Hematopoietic multipotent progenitor cell treated with erythropoietin and hydrocortisone succinate and interleukin-3 and kit ligand, for 17 days (in vitro differentiated cells): ENCODE measurements around the gene OR51V1.
"Not testable (repeated sequence)": the region's sequence is repeated elsewhere in the genome, so short reads cannot be mapped to it uniquely, and the experiment has no call there.

Source experiments
- DNase-seq: peaks from one replicate; pipeline ENCODE4 v3.0.0-alpha.2; 2015; ENCODE audit warnings: low spot score

OR51V1 gene, protein sequence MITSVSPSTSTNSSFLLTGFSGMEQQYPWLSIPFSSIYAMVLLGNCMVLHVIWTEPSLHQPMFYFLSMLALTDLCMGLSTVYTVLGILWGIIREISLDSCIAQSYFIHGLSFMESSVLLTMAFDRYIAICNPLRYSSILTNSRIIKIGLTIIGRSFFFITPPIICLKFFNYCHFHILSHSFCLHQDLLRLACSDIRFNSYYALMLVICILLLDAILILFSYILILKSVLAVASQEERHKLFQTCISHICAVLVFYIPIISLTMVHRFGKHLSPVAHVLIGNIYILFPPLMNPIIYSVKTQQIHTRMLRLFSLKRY

DNA sequence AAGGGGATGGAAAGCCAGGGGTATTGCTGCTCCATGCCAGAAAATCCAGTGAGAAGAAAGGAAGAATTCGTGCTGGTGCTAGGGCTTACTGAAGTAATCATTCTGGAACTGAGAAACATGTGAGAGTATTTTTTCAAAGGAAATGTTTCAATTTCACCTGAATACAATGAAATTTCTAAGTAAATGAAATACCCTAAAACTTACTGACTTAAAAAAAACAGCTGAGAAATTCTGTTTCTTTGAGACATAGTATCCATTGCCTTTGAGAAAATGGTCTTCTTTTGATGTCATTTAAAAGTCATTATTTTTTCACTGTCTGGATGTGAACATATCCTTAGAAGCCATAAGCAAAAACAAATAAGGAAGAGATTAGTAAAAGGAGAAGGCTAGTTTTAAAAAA is at the start of gene OR51V1:
Gene OR51V1 (minus strand): TSS at position 101 of the 400 bp plus-strand sequence. CDS start 0 bp downstream, at position 101.
- DNase-seq, result no peak

DNA sequence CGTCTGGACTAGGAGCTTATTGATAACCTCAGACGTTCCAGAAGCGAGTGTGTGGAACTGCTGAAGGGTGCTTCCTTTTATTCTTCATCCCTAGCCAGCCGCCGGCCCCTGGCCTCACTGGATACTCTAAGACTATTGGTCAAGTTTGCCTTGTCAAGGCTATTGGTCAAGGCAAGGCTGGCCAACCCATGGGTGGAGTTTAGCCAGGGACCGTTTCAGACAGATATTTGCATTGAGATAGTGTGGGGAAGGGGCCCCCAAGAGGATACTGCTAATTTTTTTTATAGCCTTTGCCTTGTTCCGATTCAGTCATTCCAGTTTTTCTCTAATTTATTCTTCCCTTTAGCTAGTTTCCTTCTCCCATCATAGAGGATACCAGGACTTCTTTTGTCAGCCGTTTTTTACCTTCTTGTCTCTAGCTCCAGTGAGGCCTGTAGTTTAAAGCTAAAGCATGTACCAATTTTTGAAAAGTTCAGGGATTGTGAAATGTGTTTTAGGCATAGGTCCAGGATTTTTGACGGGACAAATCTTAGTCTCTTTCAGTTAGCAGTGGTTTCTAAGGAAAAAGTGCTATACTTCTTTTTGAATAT is 49.4 kb upstream of the OR51V1 start, which contains the start of gene HBG1:
Gene HBG1 (minus strand): TSS at position 51 of the 590 bp plus-strand sequence. CDS start 53 bp downstream, outside the sequence.
- not testable (repeated sequence) for DNase-seq

DNA sequence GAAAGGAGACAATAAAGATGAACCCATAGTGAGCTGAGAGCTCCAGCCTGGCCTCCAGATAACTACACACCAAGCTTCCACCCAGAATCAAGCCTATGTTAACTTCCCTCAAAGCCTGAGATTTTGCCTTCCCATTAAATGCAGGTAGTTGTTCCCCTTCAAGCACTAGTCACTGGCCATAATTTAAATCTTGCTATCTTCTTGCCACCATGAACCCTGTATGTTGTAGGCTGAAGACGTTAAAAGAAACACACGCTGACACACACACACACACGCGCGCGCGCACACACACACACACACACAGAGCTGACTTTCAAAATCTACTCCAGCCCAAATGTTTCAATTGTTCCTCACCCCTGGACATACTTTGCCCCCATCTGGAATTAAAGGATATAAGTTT is 48.0 kb upstream of the OR51V1 start:
- DNase-seq, result peak; percentile 64

DNA sequence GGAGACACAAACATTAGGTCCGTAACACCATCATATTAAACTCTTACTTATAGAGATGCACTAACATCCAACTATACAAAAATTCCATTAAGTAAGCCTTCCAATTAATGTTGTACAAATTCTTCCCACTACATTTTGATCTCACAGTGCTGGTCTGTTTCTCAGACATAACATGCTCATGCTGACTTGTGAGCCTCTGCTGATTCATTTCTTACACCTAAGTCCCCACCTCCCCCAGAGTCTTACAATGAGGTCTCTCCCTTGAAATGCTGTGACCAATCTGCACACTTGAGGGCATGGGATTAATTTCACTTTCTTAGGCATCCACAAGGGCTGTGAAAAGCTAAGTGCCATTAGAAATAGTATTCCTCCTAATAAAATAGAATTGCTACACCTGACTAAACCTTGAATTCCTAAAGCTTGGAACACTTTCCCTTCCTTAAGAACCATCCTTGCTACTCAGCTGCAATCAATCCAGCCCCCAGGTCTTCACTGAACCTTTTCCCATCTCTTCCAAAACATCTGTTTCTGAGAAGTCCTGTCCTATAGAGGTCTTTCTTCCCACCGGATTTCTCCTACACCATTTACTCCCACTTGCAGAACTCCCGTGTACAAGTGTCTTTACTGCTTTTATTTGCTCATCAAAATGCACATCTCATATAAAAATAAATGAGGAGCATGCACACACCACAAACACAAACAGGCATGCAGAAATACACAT is 47.1 kb upstream of the OR51V1 start:
- DNase-seq, result peak; percentile 84

DNA sequence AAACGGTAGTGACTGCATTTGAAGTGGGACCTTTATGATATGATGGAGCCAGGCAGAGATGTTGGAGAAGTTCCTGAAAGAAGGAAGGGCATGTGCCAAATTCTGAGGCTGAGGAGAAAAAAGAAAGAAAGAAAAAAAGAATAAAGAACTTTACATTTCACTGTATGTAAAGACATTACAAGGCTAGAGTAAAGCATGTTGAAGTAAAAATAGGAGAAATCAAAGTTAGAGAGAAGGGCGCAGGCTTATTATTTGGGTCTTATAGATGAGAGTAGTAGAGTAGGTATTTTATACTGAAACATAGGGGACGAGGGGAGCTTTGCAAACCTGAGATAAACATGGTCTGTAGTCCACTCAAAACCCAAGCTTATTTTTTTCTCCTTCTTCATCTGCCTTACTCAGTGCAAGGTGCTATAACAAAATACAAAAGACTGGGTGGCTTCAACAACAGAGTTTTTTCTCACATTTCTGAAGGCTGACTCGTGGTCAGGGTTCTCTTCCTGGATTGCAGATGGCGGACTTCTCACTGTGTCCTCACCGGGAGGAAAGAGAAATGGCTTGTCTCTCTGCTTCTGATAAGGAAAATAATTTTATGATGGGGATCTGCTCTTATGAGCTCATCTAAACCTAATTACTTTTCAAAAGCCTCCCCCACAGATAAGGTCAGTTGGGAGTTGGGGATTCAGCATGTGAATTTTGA is 46.4 kb upstream of the OR51V1 start:
- DNase-seq, result no peak

DNA sequence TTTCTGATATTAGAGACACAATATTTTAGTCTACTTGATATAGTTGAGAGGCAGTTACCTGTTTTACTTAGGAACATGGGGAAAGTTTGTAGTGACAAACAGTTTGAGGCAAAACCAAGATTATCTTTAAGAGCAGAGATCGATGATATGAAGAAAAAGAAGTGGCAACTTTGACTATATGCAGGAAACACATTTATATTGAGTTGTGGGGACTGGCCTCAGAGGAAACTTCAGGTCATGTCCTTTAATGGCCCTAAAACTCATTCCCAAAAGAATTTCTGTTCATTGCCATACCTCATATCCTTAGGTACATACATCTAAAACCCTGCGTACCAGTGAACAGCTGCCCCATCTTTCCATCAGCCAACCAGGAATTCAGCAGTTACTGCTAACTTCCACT is 44.7 kb upstream of the OR51V1 start:
- no peak for DNase-seq

DNA sequence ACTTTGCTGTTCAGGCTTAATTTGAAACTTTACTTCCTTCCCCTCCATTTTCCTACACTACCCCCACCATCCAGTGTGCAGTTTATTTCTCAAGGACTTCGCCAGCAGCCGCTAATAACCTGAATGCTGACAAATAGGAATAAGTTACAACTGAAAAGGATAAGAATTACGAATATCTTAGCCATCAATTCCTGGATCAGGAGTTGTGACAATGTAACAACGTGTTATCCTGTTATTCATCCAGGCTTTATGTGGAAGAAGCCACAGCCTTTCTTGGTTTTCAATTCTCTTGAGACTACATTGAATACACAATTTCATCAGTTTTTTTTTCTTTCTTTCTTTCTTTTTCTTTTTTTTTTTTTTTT is 43.3 kb upstream of the OR51V1 start:
- peak; percentile 78 for DNase-seq

DNA sequence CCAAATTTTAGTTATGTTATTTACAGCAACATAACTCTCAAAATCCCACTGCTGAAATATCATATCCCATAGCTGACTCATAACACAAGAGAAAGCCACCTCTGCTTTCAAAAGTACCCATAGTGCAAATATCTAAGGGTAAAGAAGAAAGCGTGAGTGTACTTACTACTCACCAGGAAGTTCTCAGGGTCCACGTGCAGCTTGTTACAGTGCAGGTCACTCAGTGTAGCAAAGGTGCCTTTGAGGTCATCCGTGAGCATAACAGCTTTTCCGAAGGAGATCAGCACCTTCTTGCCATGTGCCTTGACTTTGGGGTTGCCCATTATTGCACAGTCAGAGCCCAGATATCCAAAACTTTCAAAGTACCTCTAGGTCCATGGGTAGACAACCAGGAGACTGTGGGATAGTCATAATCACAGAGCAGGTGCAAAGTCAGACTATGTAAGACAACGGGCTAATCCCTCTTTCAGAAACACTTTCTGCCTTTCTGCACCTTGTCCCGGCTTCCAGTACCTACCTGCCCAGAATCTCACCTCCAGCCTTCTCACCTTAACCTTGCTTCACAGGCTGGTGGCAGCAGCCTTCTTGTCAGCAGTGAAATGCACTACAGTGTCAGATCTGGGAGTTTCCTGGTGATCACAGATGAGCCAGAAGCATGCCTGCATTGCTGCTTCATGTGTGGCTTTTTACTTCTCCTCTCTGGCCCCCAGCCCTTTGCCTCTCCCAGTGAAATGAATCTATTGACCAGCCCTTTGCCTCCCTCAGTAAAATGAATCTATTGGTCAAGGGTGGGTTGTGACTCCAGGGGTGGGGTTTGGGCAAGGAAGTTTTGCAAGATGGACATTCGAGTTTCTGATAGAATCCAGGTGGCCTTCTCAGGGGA is 42.7 kb upstream of the OR51V1 start:
- peak; percentile 86 for DNase-seq

DNA sequence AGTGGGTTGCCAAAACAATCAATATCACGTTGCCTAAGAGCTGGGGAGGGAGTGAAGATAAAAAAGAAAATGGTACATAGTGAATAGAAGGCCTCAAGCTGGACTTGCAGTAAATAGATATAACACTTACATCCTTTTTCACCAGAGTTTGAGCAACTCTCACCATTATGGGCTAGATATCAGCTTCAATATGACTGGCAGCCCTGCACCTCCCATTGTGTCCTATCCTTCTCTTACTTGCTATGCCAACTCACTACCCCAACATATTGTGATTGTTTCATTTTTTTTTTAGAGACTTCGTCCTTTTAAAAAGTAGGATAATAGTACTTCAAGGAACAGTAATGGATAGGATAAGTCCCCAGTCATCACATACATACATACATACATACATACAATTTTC is 41.7 kb upstream of the OR51V1 start:
- DNase-seq, result no peak

DNA sequence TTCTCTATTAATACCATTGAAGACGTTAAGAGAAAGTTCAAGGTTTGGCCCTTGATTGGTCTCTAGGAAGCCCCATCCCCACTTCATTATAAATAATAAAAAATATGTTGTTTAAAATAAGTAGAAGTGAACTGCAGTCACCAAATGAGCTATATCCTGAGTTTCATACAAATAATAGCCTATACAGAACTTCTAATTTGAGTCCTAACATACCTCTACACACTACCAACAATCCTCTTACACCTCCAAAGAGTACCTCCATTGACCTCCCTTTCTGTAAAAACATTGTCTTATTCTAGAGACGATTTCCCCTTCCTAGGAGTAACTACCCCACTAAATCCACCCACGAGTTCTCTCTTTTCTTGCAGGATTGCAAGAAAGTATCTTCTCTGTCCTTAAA is 41.0 kb upstream of the OR51V1 start:
- peak; percentile 72 for DNase-seq

DNA sequence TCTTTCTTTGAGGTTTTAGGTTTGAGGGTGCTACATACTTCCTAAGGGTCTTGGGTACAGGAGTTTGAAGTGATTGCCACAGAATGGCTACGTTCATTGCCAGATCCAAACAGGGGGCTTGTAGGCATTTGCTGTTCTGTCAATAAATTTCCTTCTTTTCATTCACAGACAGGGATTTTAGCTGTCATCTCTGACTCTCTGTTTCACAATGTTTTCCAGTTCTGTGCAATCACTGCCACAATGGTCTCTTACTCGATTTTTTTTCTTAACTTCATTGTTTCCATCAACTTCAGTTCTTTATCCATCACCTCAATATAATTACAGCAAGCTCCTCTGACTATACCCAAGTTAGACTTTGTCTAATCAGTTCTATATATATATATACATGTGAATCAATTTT is 40.0 kb upstream of the OR51V1 start:
- no peak for DNase-seq

DNA sequence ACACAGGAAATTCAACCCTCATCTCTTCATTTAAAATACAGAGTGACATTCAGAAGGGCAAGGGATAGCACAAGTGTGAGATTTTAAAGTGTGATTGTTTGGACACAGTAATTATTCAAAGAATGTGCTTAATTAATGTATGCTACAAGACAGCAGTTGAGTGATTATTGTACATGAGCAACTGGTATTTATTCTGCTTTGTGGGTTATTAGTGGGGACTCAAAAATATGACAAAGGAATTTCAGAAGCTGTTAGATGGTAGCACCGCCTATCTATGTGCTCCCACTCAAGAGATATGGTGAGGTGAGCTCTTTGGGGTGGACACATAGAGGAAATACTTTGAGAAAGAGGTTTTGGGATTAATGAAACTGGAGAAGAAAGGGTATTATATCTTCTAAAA is 39.6 kb upstream of the OR51V1 start:
- peak; percentile 78 for DNase-seq

DNA sequence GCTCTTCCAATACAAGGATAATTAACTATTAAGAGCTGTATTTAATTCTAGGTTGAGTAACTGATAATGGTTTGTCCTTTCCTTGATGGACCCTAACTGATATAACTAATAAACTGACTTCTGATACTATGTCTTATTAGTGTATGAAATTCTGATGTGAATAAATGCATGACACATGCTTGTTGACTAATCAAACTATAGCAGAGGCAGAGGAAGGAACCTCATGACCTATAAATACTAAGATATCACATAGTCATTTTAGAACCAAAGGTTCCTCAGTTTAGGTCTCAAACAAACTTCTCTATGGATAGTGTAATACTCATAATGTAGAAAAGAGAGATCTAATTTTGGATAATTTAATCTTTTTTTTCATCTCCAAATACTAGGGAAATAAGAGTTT is 38.6 kb upstream of the OR51V1 start:
- peak; percentile 76 for DNase-seq

DNA sequence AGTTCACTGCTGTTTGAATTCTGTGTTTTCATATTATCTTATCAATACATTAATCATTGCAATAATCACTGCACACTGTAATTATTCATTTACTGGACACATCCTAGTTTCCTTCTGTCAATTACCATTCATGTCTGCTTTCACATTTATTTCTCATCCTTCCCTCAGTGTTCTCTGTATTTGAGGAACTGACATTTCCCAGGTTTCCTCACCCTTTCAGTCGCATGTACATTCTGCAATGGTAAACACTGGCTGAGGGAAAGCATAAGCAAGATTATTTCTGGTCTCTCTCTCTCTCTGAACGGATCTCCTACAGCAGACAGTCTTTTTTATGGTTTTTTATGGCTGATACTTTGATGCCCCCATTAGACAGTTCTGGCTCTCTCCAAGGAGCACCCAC is 38.0 kb upstream of the OR51V1 start:
- DNase-seq, result no peak

DNA sequence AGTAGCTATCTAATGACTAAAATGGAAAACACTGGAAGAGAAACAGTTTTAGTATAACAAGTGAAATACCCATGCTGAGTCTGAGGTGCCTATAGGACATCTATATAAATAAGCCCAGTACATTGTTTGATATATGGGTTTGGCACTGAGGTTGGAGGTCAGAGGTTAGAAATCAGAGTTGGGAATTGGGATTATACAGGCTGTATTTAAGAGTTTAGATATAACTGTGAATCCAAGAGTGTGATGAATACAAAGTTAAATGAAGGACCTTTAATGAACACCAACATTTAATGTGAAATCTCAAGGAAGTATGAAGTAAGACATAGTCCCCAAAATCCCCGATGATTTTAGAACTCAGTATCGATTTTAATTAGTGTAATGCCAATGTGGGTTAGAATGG is 36.9 kb upstream of the OR51V1 start:
- peak; percentile 51 for DNase-seq

DNA sequence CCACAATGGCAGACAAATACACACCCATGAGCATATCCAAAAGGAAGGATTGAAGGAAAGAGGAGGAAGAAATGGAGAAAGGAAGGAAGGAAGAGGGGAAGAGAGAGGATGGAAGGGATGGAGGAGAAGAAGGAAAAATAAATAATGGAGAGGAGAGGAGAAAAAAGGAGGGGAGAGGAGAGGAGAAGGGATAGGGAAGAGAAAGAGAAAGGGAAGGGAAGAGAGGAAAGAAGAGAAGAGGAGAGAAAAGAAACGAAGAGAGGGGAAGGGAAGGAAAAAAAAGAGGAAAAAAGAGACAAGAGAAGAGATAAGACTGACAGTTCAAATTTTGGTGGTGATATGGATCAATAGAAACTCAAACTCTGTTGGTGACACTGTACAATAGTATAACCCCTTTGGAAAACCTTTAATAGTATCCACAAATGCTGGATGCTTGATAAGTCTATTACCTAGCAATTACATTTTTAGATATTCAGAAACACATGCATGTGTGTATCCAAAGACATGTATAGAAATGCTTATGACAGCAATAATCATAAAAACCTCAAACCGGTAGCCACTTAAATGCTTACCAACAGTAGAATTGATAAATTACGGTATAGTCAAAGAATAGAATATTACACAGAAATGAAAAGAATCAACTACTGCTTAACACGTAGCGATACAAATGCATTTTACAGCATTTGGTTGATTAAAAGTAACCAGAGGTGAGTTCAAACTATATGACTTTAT is 35.0 kb upstream of the OR51V1 start:
- DNase-seq, result peak; percentile 54

DNA sequence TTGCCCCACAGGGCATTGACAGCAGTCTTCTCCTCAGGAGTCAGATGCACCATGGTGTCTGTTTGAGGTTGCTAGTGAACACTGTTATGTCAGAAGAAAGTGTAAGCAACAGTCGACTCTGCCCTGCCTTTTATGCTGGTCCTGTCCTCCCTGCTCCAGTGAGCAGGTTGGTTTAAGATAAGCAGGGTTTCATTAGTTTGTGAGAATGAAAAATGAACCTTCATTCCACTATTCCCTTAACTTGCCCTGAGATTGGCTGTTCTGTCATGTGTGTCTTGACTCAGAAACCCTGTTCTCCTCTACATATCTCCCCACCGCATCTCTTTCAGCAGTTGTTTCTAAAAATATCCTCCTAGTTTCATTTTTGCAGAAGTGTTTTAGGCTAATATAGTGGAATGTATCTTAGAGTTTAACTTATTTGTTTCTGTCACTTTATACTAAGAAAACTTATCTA is 33.9 kb upstream of the OR51V1 start, which contains the start of gene HBD:
Gene HBD (minus strand): TSS at position 103 of the 454 bp plus-strand sequence. CDS start 50 bp downstream, at position 53.
- DNase-seq, result peak; percentile 86

DNA sequence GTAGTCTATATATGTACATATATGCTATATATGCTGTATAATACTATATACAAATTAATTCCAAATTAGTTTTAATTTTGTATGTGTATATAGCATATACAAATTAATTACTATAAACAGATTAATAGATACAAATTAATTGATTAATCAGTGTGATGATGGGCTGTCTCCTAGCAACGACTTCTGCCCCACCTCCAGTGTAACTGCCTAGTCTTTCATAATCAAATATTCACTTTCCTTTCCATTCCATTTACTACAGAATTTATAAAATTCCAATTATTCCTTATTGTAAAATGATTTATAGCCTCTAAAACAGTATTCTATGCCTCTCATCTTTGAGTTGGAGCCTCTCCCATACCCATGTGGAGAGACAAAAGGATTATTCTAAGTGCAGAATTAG is 32.8 kb upstream of the OR51V1 start:
- peak; percentile 66 for DNase-seq

DNA sequence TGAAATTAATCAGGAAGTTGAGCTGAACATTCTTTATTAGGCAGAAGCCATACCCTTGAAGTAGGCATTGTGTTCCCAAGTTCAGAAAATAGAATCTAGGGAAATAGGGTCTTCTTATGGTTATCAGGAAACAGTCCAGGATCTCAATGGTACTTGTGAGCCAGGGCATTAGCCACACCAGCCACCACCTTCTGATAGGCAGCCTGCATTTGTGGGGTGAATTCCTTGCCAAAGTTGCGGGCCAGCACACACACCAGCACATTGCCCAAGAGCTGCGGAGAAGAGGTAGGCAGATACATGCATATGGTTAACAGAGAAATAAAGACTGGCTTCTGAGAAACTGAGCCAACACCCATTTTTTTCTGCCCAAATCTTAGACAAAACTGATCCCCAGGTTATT is 32.3 kb upstream of the OR51V1 start:
- peak; percentile 82 for DNase-seq

DNA sequence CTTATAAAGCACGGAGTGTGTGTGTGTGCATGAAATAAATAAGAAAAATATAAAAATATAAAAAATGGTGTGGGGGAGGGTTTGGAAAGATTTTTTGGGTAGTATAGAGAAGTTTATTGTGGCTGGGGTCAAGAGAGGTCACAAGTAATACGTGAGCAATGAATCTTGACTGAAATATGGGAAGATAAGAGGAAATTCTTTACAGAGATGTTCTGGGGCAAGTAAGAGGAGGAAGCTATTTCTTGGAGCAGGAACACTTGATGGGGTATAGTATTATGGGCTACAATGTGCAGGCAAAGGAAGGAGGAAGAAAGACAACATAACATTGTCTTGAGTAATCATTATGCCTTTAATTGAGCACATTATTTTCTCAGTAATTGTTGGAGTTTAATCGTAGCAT is 31.7 kb upstream of the OR51V1 start:
- peak; percentile 68 for DNase-seq

DNA sequence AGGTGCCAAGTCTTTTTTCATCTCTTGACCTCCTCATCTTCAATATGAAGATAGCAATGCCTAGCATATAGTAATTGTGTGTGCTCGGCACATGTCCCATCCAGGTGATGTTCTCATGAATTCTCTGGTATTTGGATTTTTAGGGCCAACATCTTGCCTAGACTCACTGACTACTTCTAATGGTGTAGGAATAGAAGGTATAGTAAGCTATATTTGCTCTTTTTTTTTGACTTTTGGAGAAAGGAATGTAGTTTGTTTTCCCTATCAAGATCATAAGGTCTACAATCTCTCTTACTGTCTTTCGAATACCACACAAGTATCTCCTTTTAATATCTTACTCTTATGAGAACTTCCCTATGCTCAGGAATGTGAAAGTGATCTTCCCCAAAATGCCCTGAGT is 30.6 kb upstream of the OR51V1 start:
- peak; percentile 77 for DNase-seq
